Measurements from ENCODE around the gene TEX48.

GRCh38 chr9:114616684-114617520, 65.1 kb downstream of the TEX48 start:
- TF ChIP-seq, protein P1, sequence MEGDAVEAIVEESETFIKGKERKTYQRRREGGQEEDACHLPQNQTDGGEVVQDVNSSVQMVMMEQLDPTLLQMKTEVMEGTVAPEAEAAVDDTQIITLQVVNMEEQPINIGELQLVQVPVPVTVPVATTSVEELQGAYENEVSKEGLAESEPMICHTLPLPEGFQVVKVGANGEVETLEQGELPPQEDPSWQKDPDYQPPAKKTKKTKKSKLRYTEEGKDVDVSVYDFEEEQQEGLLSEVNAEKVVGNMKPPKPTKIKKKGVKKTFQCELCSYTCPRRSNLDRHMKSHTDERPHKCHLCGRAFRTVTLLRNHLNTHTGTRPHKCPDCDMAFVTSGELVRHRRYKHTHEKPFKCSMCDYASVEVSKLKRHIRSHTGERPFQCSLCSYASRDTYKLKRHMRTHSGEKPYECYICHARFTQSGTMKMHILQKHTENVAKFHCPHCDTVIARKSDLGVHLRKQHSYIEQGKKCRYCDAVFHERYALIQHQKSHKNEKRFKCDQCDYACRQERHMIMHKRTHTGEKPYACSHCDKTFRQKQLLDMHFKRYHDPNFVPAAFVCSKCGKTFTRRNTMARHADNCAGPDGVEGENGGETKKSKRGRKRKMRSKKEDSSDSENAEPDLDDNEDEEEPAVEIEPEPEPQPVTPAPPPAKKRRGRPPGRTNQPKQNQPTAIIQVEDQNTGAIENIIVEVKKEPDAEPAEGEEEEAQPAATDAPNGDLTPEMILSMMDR (IDR thresholded peaks at IDR 0.05): no peak
- TF ChIP-seq POLR2A (IDR thresholded peaks at IDR 0.05): no peak

Measured in uterus (tissue), 2 donors.